Upper lobe of right lung (tissue), 1 donor: Measurements from ENCODE around the gene FAM53B. TPM values are rescaled to one million over a fixed set of nuclear protein-coding genes. Genes with fewer than 3 reads are reported as not detected.

Experiments
- ATAC-seq: fragments of 200-7000 bp; cut with Tn5 transposase; one replicate; pipeline ENCODE4 v1.9.1; 2020; ENCODE audit warnings: mild to moderate bottlenecking, moderate library complexity
- DNase-seq: peaks from one replicate; pipeline ENCODE4 v3.0.0-alpha.2; 2020
- H3K27ac ChIP-seq: fragments of 200-600 bp; one replicate; pipeline ENCODE4 v1.8.0; 2022
- H3K27me3 ChIP-seq: fragments of 200-600 bp; one replicate; pipeline ENCODE4 v1.8.0; 2022; ENCODE audit warnings: mild to moderate bottlenecking
- H3K36me3 ChIP-seq: fragments of 200-600 bp; one replicate; pipeline ENCODE4 v1.8.0; 2022
- H3K4me1 ChIP-seq: fragments of 200-600 bp; one replicate; pipeline ENCODE4 v1.8.0; 2022
- H3K4me3 ChIP-seq: fragments of 200-600 bp; one replicate; pipeline ENCODE4 v1.8.0; 2022; ENCODE audit warnings: mild to moderate bottlenecking
- H3K9me3 ChIP-seq: fragments of 200-600 bp; one replicate; pipeline ENCODE4 v1.8.0; 2022
- CTCF ChIP-seq: fragments of 200-600 bp; IDR thresholded peaks from one replicate; pipeline ENCODE4 v1.8.0; 2022; ENCODE audit warnings: antibody characterized with exemption
- intact Hi-C: fragments of 100-400 bp; cut with DNase I; formaldehyde crosslinking; loops from one replicate; pipeline ENCODE4 v1.11.0; 2022
- total RNA-seq: library from RNA; stranded (reverse); fragmentation: NEBNext Ultra II Directional; extraction: Animal tissue kit (Norgen Biotek cat#: 25700); gene quantifications from one replicate; pipeline ENCODE4 v1.2.1, GENCODE V29; 2021
- donor health status: DM: no; HTN: yes; CAD: no; lungs with severe emphysema.

FAM53B gene
- total RNA-seq, 1 donor from 2014 or later = 31.4 TPM

- Histone ChIP-seq H3K36me3 (peaks cover 10% of the 10 kb centered on the region), H3K9me3 (no peaks in the 10 kb centered on the region), H3K4me3 (no peak overlapping the region), H3K27me3 (no peaks in the 10 kb centered on the region), H3K4me1 (peaks cover 32% of the 10 kb centered on the region), H3K27ac (no peak overlapping the region)
- no peak for DNase-seq
- intact Hi-C loops = no loop called here
- TF ChIP-seq CTCF = no peak
- no peak for ATAC-seq
These were observed 78.6 kb downstream of the FAM53B start for GRCh38 chr10:124665558-124665957.

- no peak overlapping the region for H3K27ac ChIP-seq
- no peaks in the 10 kb centered on the region for H3K9me3 ChIP-seq
- peaks cover 33% of the 10 kb centered on the region for H3K4me1 ChIP-seq
- DNase-seq (no peak), ATAC-seq (no peak)
- H3K27me3 ChIP-seq = no peaks in the 10 kb centered on the region
- H3K36me3 ChIP-seq = peaks cover 10% of the 10 kb centered on the region
- no peak overlapping the region for H3K4me3 ChIP-seq
- TF ChIP-seq CTCF = no peak
- intact Hi-C loops = no loop called here
These were observed 79.1 kb downstream of the FAM53B start for GRCh38 chr10:124665091-124665490.

GRCh38 chr10:124663766-124664360, 80.3 kb downstream of the FAM53B start:
- DNase-seq = no peak
- intact Hi-C loops = no loop called here
- no peak for TF ChIP-seq CTCF
- Histone ChIP-seq H3K36me3 (peaks cover 10% of the 10 kb centered on the region), H3K9me3 (no peaks in the 10 kb centered on the region), H3K4me3 (no peak overlapping the region), H3K27ac (no peak overlapping the region), H3K27me3 (no peaks in the 10 kb centered on the region), H3K4me1 (peaks cover 38% of the 10 kb centered on the region)
- ATAC-seq = no peak

- ATAC-seq = no peak
- H3K4me1 ChIP-seq = peaks cover 33% of the 10 kb centered on the region
- H3K27me3 ChIP-seq = no peaks in the 10 kb centered on the region
- no peak for TF ChIP-seq CTCF
- peaks cover 10% of the 10 kb centered on the region for H3K36me3 ChIP-seq
- intact Hi-C loops = no loop called here
- H3K9me3 ChIP-seq = no peaks in the 10 kb centered on the region
- no peak for DNase-seq
- H3K27ac ChIP-seq = no peak overlapping the region
- no peak overlapping the region for H3K4me3 ChIP-seq
These were observed 81.0 kb downstream of the FAM53B start for GRCh38 chr10:124663228-124663627.

GRCh38 chr10:124661660-124662180, 82.5 kb downstream of the FAM53B start:
- Histone ChIP-seq H3K9me3 (no peaks in the 10 kb centered on the region), H3K27ac (no peak overlapping the region), H3K4me3 (no peak overlapping the region), H3K27me3 (no peaks in the 10 kb centered on the region), H3K4me1 (peaks cover 26% of the 10 kb centered on the region), H3K36me3 (peaks cover 10% of the 10 kb centered on the region)
- ATAC-seq = no peak
- intact Hi-C loops = no loop called here
- DNase-seq = no peak
- TF ChIP-seq CTCF = no peak
